ENCODE results near the gene DAPK2. TPM values are rescaled to one million over a fixed set of nuclear protein-coding genes. Genes with fewer than 3 reads are reported as not detected.

Gene DAPK2
- total RNA-seq, 4 donors from 2014 or later: 15.5 to 112 (median 57.5) TPM

DNA sequence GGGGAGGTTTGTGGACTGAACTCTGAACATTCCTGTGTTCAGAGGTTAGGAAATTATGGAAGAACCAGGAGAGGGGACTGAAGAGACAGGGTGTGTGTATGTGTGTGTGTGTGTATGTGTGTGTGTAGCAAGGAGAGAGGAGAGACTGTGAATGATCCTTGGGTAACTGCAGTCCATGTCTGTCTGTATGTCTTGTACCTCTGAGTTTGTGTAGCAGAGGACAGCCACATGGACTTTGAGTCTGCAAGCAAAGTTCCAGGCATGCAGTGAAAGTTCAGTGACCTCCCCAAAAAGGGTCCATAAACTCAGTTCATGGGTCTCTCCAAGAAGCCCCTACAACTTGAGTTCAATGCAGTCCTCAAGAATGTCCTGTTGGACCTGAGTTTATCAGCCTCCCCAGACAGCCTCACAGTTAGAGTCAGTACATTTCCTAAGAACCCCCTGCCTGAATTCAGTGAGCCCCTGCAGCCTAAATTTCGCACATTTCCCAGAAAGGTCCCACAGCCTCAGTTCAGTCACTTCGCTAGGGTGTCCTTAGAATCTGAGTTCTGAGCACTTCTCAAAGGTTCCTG lies 184.3 kb downstream of the DAPK2 start:
- no peak for TF ChIP-seq CTCF (IDR thresholded peaks at IDR 0.05; ENCODE audit: low read depth)

DNA sequence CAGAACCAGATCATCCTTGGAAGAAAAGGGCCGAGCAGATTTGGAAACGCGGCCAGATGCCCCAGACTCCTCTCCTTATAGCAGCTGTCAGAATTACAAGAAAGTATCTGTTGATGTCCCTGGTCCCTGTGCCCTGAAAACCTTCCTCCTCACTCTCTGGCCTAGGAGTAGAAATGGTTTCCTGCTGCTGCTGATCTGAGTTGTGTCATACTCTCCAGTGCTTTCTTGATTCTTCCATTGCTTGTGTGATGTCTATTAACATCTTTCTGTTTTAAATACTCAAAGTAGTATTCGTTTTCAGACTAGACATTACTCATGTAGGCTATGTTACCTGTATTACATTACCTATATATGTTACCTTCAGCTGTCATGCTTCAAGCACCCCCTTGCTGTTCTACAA lies 185.7 kb downstream of the DAPK2 start:
- no peak for TF ChIP-seq CTCF (IDR thresholded peaks at IDR 0.05; ENCODE audit: low read depth)

DNA sequence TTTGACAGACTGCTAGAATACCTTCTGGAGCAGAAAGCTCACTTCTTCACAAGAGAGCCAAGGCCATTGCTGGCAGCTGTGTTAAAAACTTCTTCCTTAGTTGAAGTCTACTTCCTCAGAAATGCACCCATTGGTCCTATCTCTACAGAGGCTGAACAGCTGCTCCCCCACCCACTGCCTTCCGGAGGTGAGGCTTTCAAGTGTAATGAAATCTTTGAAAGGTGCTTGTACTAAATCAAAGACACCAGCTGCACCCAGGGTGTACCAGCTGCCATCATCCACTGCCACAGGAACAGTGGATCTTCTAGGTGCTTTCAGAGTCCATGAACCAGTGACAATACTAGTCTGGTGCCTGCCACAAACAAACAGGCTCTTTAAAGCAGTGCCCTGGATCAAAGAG lies 186.1 kb downstream of the DAPK2 start:
- TF ChIP-seq CTCF (IDR thresholded peaks at IDR 0.05; ENCODE audit: low read depth): no peak

DNA sequence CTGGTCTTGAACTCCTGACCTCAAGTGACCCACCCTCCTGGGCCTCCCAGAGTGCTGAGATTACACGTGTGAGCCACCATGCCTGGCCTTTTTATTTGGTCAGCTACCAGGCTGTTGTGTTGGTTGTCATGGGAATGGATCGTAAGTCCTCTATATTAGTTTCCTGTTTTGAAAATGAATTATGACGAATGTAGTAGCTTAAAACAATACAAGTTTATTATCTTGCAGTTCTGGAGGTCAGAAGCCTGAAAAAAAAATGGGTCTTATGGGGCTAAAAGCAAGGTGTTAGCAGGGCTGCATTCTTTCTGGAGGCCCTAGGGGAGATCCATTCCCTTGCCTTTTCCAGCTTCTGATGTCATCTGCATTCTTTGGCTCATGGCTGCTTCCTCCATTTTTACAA lies 187.4 kb downstream of the DAPK2 start:
- TF ChIP-seq CTCF (IDR thresholded peaks at IDR 0.05; ENCODE audit: low read depth): no peak

- no peak for TF ChIP-seq CTCF (IDR thresholded peaks at IDR 0.05; ENCODE audit: low read depth)
Observed at GRCh38 chr15:63858448-63858847, 187.8 kb downstream of the DAPK2 start.

DNA sequence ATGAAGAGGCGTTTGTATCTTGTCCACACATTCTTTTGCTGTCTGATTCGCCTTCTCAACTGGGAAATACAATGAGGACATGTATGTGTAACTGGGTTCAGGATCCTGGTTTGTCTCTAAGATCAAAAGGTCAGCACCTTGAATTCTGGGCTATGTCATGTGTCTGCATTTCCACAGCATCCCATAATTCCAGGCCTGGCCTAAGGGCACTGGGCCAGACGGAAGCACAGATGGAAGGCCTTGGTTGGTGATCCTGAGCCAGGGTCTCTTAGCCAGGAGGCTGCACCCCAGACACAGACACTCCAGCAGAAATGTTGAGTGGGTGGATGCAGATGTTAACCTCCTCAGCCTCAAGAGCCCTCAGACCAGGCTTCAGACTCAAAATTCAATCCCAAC lies 188.8 kb downstream of the DAPK2 start:
- TF ChIP-seq CTCF (IDR thresholded peaks at IDR 0.05; ENCODE audit: low read depth): no peak

Small RNA genes within 50 kb of the gene (small RNA-seq; reads per million reads assigned to genes)
- gene AC015914.2: not detected
- not detected for gene MIR422A

Other genes starting within 250 kb of the DAPK2 start
- 100 to 1,000 TPM; 103 to 158 (median 135) TPM for gene HERC1, start 212.5 kb downstream of the DAPK2 start, total RNA-seq
- gene CIAO2A, start 47.4 kb upstream of the DAPK2 start, total RNA-seq: 100 to 1,000 TPM in 1 of 4 donors, 10 to 100 TPM in 3; 40.3 to 162 (median 55.5) TPM
- gene SNX1, start 49.5 kb upstream of the DAPK2 start, total RNA-seq: 100 to 1,000 TPM; 112 to 125 (median 118) TPM
- 1 to 10 TPM in 1 of 4 donors, under 1 TPM in 2, not detected in 1; 0.22 to 1.0 (median 0.75) TPM for gene SNX22, start 105.2 kb upstream of the DAPK2 start, total RNA-seq
- gene PPIB, start 116.5 kb upstream of the DAPK2 start, total RNA-seq: 100 to 1,000 TPM; 224 to 292 (median 246) TPM